SU-DHL-6 (cell line): Measurements from ENCODE around the gene CTNND2.

ENCODE experiments used
- H2AFZ ChIP-seq: fragments of 200-600 bp; sonication (generic); 2 replicates; pipeline ENCODE4 v1.6.1; 2014; ENCODE audit warnings: low read depth, mild to moderate bottlenecking, moderate library complexity, mixed read lengths, antibody characterized with exemption, low read length; ENCODE audit not compliant: severe bottlenecking
- H3F3A ChIP-seq: fragments of 200-600 bp; shearing (Covaris generic); 2 replicates; pipeline ENCODE4 v1.6.0; 2016; ENCODE audit warnings: antibody characterized with exemption, mild to moderate bottlenecking; ENCODE audit not compliant: insufficient read depth
- H3K27ac ChIP-seq: fragments of 200-600 bp; sonication (generic); 2 replicates; pipeline ENCODE4 v1.5.1; 2016; ENCODE audit warnings: low read depth, mild to moderate bottlenecking, low read length, moderate library complexity, mixed read lengths
- H3K27me3 ChIP-seq: fragments of 200-600 bp; sonication (generic), shearing (Covaris generic); 2 replicates; pipeline ENCODE4 v1.6.0; 2014; ENCODE audit warnings: mild to moderate bottlenecking, low read length
- H3K36me3 ChIP-seq: fragments of 200-600 bp; sonication (generic); 2 replicates; pipeline ENCODE4 v1.6.1; 2014; ENCODE audit warnings: mild to moderate bottlenecking, low read length, mixed read lengths
- H3K4me2 ChIP-seq: fragments of 300-600, 200-600 bp; shearing (Covaris generic), sonication (generic); 2 replicates; pipeline ENCODE4 v1.6.0; 2014; ENCODE audit warnings: low read length, low read depth, mild to moderate bottlenecking; ENCODE audit not compliant: poor library complexity, severe bottlenecking
- H3K4me3 ChIP-seq: fragments of 200-600 bp; sonication (generic); 2 replicates; pipeline ENCODE4 v1.5.1; 2014; ENCODE audit warnings: antibody characterized with exemption, low read length, mild to moderate bottlenecking, mixed read lengths; ENCODE audit not compliant: insufficient read depth, poor library complexity, severe bottlenecking
- H3K79me2 ChIP-seq: fragments of 200-600 bp; sonication (generic); 2 replicates; pipeline ENCODE4 v1.6.1; 2014; ENCODE audit warnings: mild to moderate bottlenecking, low read length, moderate library complexity; ENCODE audit not compliant: insufficient read depth
- H3K9ac ChIP-seq: fragments of 200-600 bp; sonication (generic); 2 replicates; pipeline ENCODE4 v1.7.0; 2014; ENCODE audit warnings: mild to moderate bottlenecking, low read length
- H3K9me2 ChIP-seq: fragments of 200-600 bp; sonication (generic); replicated peaks from 2 replicates; pipeline ENCODE4 v1.6.1; 2014; ENCODE audit warnings: low read length; ENCODE audit not compliant: insufficient read depth
- H3K9me3 ChIP-seq: fragments of 200-600 bp; sonication (generic); 2 replicates; pipeline ENCODE4 v1.6.1; 2014; ENCODE audit warnings: low read length, mixed read lengths; ENCODE audit not compliant: insufficient read depth
- H4K20me1 ChIP-seq: fragments of 200-600 bp; sonication (generic); 2 replicates; pipeline ENCODE4 v1.6.1; 2014; ENCODE audit warnings: low read depth, mild to moderate bottlenecking, antibody characterized with exemption, low read length, moderate library complexity, mixed read lengths
- EZH2phosphoT487 ChIP-seq: fragments of 200-600 bp; sonication (generic), shearing (Covaris generic); conservative IDR thresholded peaks from 2 replicates; pipeline ENCODE4 v1.6.1; 2018; ENCODE audit warnings: mild to moderate bottlenecking, antibody characterized with exemption, low read length, moderate library complexity, mixed read lengths
- TF ChIP-seq, protein P1 (sequence below): fragments of 200-600 bp; sonication (generic); IDR thresholded peaks from one replicate; pipeline ENCODE4 v1.5.1; 2017; ENCODE audit warnings: antibody characterized with exemption, mild to moderate bottlenecking, low read length, moderate library complexity; ENCODE audit not compliant: insufficient read depth, poor library complexity, severe bottlenecking

CTNND2 gene

DNA sequence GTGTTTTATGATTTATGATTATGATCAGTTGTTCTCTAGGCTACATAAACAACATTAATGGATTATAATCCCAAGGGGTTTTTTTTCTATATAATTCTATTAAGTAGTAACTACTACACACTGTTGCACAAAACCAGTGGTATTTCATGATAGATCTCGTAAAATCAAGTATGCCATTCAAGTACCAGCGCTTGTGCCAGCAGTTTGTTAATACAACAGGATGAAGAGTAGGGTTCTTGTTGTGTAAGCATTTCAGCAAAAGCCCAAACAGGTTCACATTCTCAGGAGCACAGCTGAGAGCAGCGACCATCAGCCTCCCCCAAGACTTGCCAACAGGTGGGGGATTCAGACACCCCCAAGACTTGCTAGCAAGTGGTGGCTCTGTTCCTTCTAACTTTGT is 88.8 kb downstream of the CTNND2 start:
- Histone ChIP-seq H3K27me3 (no peaks in the 10 kb centered on the region), H2AFZ (no peak overlapping the region), H3K27ac (no peak overlapping the region), H3K4me3 (no peak overlapping the region), H3K79me2 (no peaks in the 10 kb centered on the region), H3K9me3 (no peaks in the 10 kb centered on the region), H3K36me3 (no peaks in the 10 kb centered on the region), H3K4me2 (no peak overlapping the region), H3K9me2 (no peaks in the 10 kb centered on the region), H4K20me1 (no peaks in the 10 kb centered on the region), H3K9ac (no peak overlapping the region), H3F3A (no peaks in the 10 kb centered on the region)
- TF ChIP-seq, protein P1, sequence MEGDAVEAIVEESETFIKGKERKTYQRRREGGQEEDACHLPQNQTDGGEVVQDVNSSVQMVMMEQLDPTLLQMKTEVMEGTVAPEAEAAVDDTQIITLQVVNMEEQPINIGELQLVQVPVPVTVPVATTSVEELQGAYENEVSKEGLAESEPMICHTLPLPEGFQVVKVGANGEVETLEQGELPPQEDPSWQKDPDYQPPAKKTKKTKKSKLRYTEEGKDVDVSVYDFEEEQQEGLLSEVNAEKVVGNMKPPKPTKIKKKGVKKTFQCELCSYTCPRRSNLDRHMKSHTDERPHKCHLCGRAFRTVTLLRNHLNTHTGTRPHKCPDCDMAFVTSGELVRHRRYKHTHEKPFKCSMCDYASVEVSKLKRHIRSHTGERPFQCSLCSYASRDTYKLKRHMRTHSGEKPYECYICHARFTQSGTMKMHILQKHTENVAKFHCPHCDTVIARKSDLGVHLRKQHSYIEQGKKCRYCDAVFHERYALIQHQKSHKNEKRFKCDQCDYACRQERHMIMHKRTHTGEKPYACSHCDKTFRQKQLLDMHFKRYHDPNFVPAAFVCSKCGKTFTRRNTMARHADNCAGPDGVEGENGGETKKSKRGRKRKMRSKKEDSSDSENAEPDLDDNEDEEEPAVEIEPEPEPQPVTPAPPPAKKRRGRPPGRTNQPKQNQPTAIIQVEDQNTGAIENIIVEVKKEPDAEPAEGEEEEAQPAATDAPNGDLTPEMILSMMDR = no peak
- no peak for TF ChIP-seq EZH2phosphoT487

DNA sequence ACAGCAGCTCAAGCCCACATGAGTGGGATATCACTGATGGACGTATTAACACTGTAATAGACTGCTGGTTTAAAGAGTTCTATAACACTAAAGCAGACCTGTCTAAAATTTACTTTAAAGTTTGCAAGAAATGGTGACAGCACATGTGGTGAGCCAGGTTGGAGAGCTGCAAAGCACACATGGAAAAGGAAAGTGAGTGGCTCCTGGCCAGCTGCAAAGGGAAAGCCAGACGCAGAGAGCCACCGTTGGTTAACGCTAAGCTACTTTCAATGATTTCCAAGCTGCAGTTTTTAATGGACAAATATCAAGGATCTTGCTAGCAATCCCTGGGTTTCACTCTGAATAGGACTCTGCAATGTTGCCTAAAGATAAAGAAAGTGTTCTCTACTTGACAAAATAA is 89.9 kb downstream of the CTNND2 start:
- Histone ChIP-seq H2AFZ (no peak overlapping the region), H3F3A (no peaks in the 10 kb centered on the region), H3K4me3 (no peak overlapping the region), H3K79me2 (no peaks in the 10 kb centered on the region), H3K4me2 (no peak overlapping the region), H3K9ac (no peak overlapping the region), H3K36me3 (no peaks in the 10 kb centered on the region), H4K20me1 (no peaks in the 10 kb centered on the region), H3K9me3 (no peaks in the 10 kb centered on the region), H3K27ac (no peak overlapping the region), H3K27me3 (no peaks in the 10 kb centered on the region), H3K9me2 (no peaks in the 10 kb centered on the region)
- TF ChIP-seq, protein P1 = no peak
- TF ChIP-seq EZH2phosphoT487 = no peak

DNA sequence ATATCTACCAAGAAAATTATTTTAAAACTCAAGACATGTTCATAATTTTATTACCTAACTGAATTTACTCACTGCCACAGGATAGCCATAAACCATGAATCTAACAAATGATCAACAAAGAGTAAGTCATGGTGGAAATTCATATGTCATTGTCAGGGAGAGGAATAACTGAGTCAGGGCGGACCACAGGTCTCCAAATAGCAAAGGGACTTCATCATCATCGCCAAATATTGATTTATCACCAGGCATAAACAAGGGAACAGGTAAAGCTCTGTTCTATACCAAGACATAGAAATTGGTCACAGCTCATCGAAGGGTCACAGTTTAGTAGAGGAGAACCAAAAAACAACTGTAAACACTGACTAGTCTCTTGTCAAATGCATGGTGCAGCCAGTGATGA is 94.8 kb downstream of the CTNND2 start:
- no peak overlapping the region for H2AFZ ChIP-seq
- no peaks in the 10 kb centered on the region for H3F3A ChIP-seq
- H3K9me2 ChIP-seq = 0 out of 2 replicates have a peak, but pooled peaks cover 3% of the 10 kb centered on the region
- H3K9me3 ChIP-seq = no peaks in the 10 kb centered on the region
- H3K9ac ChIP-seq = no peak overlapping the region
- no peak overlapping the region for H3K4me2 ChIP-seq
- H3K79me2 ChIP-seq = no peaks in the 10 kb centered on the region
- no peak overlapping the region for H3K4me3 ChIP-seq
- no peaks in the 10 kb centered on the region for H3K27me3 ChIP-seq
- H3K36me3 ChIP-seq = no peaks in the 10 kb centered on the region
- no peak overlapping the region for H3K27ac ChIP-seq
- TF ChIP-seq, protein P1 = no peak
- no peak for TF ChIP-seq EZH2phosphoT487
- H4K20me1 ChIP-seq = no peaks in the 10 kb centered on the region
